ENCODE measurements around the gene UFD1. TPM values are rescaled to one million over a fixed set of nuclear protein-coding genes. Genes with fewer than 3 reads are reported as not detected.

Gene UFD1
- total RNA-seq, 4 donors from 2014 or later, result 22.7 to 56.2 (median 38.2) TPM

GRCh38 chr22:19453718-19454117, 25.3 kb downstream of the UFD1 start:
- peaks cover 0 to 6% (median 0%) of the 10 kb centered on the region in 3 donors for H3K4me1 ChIP-seq
- H3K27me3 ChIP-seq, result no peaks in the 10 kb centered on the region
- no peak for ATAC-seq
- WGBS, 2 donors (ENCODE audit: low coverage in 1 of 2), result 80% methylated on average over 1 of the region's 5 CpGs; no CpG with 5 or more reads in 1 of the 2 donors
- H3K27ac ChIP-seq, result no peak overlapping the region
- H3K36me3 ChIP-seq, result peaks cover 0 to 90% of the 10 kb centered on the region in 2 donors
- TF ChIP-seq, protein P1, sequence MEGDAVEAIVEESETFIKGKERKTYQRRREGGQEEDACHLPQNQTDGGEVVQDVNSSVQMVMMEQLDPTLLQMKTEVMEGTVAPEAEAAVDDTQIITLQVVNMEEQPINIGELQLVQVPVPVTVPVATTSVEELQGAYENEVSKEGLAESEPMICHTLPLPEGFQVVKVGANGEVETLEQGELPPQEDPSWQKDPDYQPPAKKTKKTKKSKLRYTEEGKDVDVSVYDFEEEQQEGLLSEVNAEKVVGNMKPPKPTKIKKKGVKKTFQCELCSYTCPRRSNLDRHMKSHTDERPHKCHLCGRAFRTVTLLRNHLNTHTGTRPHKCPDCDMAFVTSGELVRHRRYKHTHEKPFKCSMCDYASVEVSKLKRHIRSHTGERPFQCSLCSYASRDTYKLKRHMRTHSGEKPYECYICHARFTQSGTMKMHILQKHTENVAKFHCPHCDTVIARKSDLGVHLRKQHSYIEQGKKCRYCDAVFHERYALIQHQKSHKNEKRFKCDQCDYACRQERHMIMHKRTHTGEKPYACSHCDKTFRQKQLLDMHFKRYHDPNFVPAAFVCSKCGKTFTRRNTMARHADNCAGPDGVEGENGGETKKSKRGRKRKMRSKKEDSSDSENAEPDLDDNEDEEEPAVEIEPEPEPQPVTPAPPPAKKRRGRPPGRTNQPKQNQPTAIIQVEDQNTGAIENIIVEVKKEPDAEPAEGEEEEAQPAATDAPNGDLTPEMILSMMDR (IDR thresholded peaks at IDR 0.05), result no peak
- TF ChIP-seq POLR2AphosphoS5 (IDR thresholded peaks at IDR 0.05) (no peak), POLR2A (IDR thresholded peaks at IDR 0.05) (no peak), EP300 (IDR thresholded peaks at IDR 0.05) (no peak)
- no peak overlapping the region for H3K4me3 ChIP-seq
- H3K9me3 ChIP-seq, result no peaks in the 10 kb centered on the region

- no peaks in the 10 kb centered on the region for H3K9me3 ChIP-seq
- TF ChIP-seq POLR2A (IDR thresholded peaks at IDR 0.05) (no peak), POLR2AphosphoS5 (IDR thresholded peaks at IDR 0.05) (no peak), EP300 (IDR thresholded peaks at IDR 0.05) (no peak)
- TF ChIP-seq, protein P1 (IDR thresholded peaks at IDR 0.05), result no peak
- H3K4me1 ChIP-seq, result peaks cover 0 to 20% (median 5%) of the 10 kb centered on the region in 3 donors
- H3K27ac ChIP-seq, result no peak overlapping the region
- no peaks in the 10 kb centered on the region for H3K27me3 ChIP-seq
- peaks cover 0 to 68% of the 10 kb centered on the region in 2 donors for H3K36me3 ChIP-seq
- H3K4me3 ChIP-seq, result no peak overlapping the region
- WGBS, 2 donors (ENCODE audit: low coverage in 1 of 2), result 90 to 96% methylated on average over 4 of the region's 4 CpGs
- no peak for ATAC-seq
These were observed 27.4 kb downstream of the UFD1 start for GRCh38 chr22:19451570-19451969.

DNA sequence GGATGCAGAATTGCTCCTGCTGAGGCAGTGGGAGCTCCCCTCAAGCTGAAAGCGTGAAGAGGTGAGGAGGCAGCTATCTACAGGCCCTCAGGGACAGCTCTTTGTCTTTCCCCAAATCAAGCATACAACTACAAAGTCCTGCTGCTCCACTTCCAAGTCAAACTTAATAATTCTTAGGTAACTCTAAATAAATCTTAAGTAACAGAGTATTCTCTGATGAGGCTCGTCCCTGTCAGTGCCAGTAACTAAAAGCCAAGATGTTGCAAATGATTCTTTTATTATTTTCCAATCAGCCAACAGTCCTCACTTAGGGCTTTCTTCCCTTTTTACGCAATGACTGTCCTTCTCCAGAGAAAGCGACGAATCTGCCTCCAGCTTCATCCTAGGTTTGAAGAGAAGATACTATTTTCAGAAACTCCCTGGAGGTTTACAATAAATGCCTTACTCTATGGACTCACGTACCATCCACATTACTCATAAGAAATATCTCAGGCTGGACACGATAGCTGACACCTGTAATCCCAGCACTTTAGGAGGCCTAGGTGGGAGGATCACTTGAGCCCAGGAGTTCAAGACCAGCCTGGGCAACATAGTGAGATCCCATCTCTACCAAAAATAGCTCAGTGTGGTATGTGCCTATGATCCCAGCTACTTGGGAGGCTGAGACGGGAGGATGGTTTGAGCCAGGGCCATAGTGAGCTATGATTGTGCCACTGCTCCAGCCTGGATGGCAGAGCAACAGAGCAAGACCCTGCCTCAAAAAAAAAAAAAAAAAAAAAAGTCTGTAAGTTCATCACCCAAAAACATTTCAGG, 28.4 kb downstream of the UFD1 start:
- 67 to 84% methylated on average over 5 to 8 of the region's 8 CpGs for WGBS, 2 donors (ENCODE audit: low coverage in 1 of 2)
- peaks cover 0 to 30% (median 15%) of the 10 kb centered on the region in 3 donors for H3K4me1 ChIP-seq
- ATAC-seq, result no peak
- H3K4me3 ChIP-seq, result no peak overlapping the region
- TF ChIP-seq POLR2A (IDR thresholded peaks at IDR 0.05) (no peak), POLR2AphosphoS5 (IDR thresholded peaks at IDR 0.05) (no peak), EP300 (IDR thresholded peaks at IDR 0.05) (no peak)
- TF ChIP-seq, protein P1 (IDR thresholded peaks at IDR 0.05), result no peak
- no peaks in the 10 kb centered on the region for H3K27me3 ChIP-seq
- H3K36me3 ChIP-seq, result peaks cover 0 to 58% of the 10 kb centered on the region in 2 donors
- no peak overlapping the region for H3K27ac ChIP-seq
- H3K9me3 ChIP-seq, result no peaks in the 10 kb centered on the region

- no peaks in the 10 kb centered on the region for H3K9me3 ChIP-seq
- no peak for ATAC-seq
- WGBS, 2 donors (ENCODE audit: low coverage in 1 of 2), result 67% methylated on average over 1 of the region's 2 CpGs; no CpG with 5 or more reads in 1 of the 2 donors
- no peak overlapping the region for H3K4me3 ChIP-seq
- no peaks in the 10 kb centered on the region for H3K27me3 ChIP-seq
- peaks cover 0 to 50% of the 10 kb centered on the region in 2 donors for H3K36me3 ChIP-seq
- H3K27ac ChIP-seq, result no peak overlapping the region
- no peak for TF ChIP-seq POLR2A (IDR thresholded peaks at IDR 0.05)
- H3K4me1 ChIP-seq, result peaks cover 0 to 38% (median 15%) of the 10 kb centered on the region in 3 donors
These were observed 29.6 kb downstream of the UFD1 start for GRCh38 chr22:19449422-19449767.

GRCh38 chr22:19448739-19449421, 30.1 kb downstream of the UFD1 start:
- 67 to 74% methylated on average over 1 to 3 of the region's 5 CpGs for WGBS, 2 donors (ENCODE audit: low coverage in 1 of 2)
- peaks cover 0 to 50% of the 10 kb centered on the region in 2 donors for H3K36me3 ChIP-seq
- H3K27ac ChIP-seq, result peak overlapping the region in 1 of 4 donors; percentile 97
- no peaks in the 10 kb centered on the region for H3K9me3 ChIP-seq
- TF ChIP-seq EP300 (IDR thresholded peaks at IDR 0.05), result no peak
- no peak for TF ChIP-seq POLR2A (IDR thresholded peaks at IDR 0.05)
- TF ChIP-seq, protein P1 (IDR thresholded peaks at IDR 0.05), result no peak
- TF ChIP-seq POLR2AphosphoS5 (IDR thresholded peaks at IDR 0.05), result no peak
- no peak overlapping the region for H3K4me3 ChIP-seq
- no peaks in the 10 kb centered on the region for H3K27me3 ChIP-seq
- ATAC-seq, result no peak
- peaks cover 0 to 38% (median 15%) of the 10 kb centered on the region in 3 donors for H3K4me1 ChIP-seq
